Measurements from ENCODE around the gene SCAPER. TPM values are rescaled to one million over a fixed set of nuclear protein-coding genes. Genes with fewer than 3 reads are reported as not detected.
"Not testable (repeated sequence)": the region's sequence is repeated elsewhere in the genome, so short reads cannot be mapped to it uniquely, and the experiment has no call there.

SCAPER gene
- total and polyA plus RNA-seq, 4 donors = 3.3 to 18.0 (median 9.9) TPM

- Histone ChIP-seq H3K9ac (ENCODE audit: low read depth in 1 of 2, low read length in 2 of 2) (no peak overlapping the region), H3K27me3 (ENCODE audit: control insufficient read depth in 4 of 4, insufficient read depth in 4 of 4, low read length in 3 of 4) (no peaks in the 10 kb centered on the region), H3K4me1 (ENCODE audit: control insufficient read depth in 4 of 4, insufficient read depth in 4 of 4, low read length in 3 of 4) (no peaks in the 10 kb centered on the region), H3K4me3 (ENCODE audit: low read depth in 1 of 3, low read length in 3 of 3) (no peak overlapping the region), H3K27ac (ENCODE audit: low read depth in 1 of 2, low read length in 2 of 2) (no peak overlapping the region), H3K36me3 (ENCODE audit: control insufficient read depth in 4 of 4, insufficient read depth in 3 of 4, low read depth in 1 of 4, low read length in 3 of 4) (peaks cover 0 to 4% (median 0%) of the 10 kb centered on the region in 4 donors), H3K9me3 (ENCODE audit: control insufficient read depth in 4 of 4, low read length in 3 of 4) (no peaks in the 10 kb centered on the region)
- WGBS = 92% methylated on average over 1 of the region's 1 CpG
- no peak for TF ChIP-seq HNF4A (conservative IDR thresholded peaks at IDR 0.05)
- TF ChIP-seq JUND (IDR thresholded peaks at IDR 0.05) = no peak
- TF ChIP-seq RAD21 (IDR thresholded peaks at IDR 0.05) = no peak
- TF ChIP-seq ZBTB33 (IDR thresholded peaks at IDR 0.05) = no peak
- TF ChIP-seq FOXA2 (IDR thresholded peaks at IDR 0.05) = no peak
- TF ChIP-seq, protein P1, sequence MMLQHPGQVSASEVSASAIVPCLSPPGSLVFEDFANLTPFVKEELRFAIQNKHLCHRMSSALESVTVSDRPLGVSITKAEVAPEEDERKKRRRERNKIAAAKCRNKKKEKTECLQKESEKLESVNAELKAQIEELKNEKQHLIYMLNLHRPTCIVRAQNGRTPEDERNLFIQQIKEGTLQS (IDR thresholded peaks at IDR 0.05) = no peak
- TF ChIP-seq, protein P2, sequence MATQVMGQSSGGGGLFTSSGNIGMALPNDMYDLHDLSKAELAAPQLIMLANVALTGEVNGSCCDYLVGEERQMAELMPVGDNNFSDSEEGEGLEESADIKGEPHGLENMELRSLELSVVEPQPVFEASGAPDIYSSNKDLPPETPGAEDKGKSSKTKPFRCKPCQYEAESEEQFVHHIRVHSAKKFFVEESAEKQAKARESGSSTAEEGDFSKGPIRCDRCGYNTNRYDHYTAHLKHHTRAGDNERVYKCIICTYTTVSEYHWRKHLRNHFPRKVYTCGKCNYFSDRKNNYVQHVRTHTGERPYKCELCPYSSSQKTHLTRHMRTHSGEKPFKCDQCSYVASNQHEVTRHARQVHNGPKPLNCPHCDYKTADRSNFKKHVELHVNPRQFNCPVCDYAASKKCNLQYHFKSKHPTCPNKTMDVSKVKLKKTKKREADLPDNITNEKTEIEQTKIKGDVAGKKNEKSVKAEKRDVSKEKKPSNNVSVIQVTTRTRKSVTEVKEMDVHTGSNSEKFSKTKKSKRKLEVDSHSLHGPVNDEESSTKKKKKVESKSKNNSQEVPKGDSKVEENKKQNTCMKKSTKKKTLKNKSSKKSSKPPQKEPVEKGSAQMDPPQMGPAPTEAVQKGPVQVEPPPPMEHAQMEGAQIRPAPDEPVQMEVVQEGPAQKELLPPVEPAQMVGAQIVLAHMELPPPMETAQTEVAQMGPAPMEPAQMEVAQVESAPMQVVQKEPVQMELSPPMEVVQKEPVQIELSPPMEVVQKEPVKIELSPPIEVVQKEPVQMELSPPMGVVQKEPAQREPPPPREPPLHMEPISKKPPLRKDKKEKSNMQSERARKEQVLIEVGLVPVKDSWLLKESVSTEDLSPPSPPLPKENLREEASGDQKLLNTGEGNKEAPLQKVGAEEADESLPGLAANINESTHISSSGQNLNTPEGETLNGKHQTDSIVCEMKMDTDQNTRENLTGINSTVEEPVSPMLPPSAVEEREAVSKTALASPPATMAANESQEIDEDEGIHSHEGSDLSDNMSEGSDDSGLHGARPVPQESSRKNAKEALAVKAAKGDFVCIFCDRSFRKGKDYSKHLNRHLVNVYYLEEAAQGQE (IDR thresholded peaks at IDR 0.05) = no peak
- no peak for TF ChIP-seq YY1 (IDR thresholded peaks at IDR 0.05)
- TF ChIP-seq, protein P3, sequence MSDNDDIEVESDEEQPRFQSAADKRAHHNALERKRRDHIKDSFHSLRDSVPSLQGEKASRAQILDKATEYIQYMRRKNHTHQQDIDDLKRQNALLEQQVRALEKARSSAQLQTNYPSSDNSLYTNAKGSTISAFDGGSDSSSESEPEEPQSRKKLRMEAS (IDR thresholded peaks at IDR 0.05) = no peak
- TF ChIP-seq CTCF (IDR thresholded peaks at IDR 0.05; ENCODE audit: low read depth, low read length, missing input control) = no peak
- TF ChIP-seq SP1 (IDR thresholded peaks at IDR 0.05) = no peak
- no peak for TF ChIP-seq HNF4G (IDR thresholded peaks at IDR 0.05)
- no peak for DNase-seq (ENCODE audit: low spot score)
Measured at GRCh38 chr15:76432604-76433003, 472.5 kb downstream of the SCAPER start.

GRCh38 chr15:76431971-76432370, 473.2 kb downstream of the SCAPER start:
- Histone ChIP-seq H3K9me3 (ENCODE audit: control insufficient read depth in 4 of 4, low read length in 3 of 4) (no peaks in the 10 kb centered on the region), H3K9ac (ENCODE audit: low read depth in 1 of 2, low read length in 2 of 2) (no peak overlapping the region), H3K27me3 (ENCODE audit: control insufficient read depth in 4 of 4, insufficient read depth in 4 of 4, low read length in 3 of 4) (no peaks in the 10 kb centered on the region), H3K4me1 (ENCODE audit: control insufficient read depth in 4 of 4, insufficient read depth in 4 of 4, low read length in 3 of 4) (no peaks in the 10 kb centered on the region), H3K27ac (ENCODE audit: low read depth in 1 of 2, low read length in 2 of 2) (no peak overlapping the region), H3K36me3 (ENCODE audit: control insufficient read depth in 4 of 4, insufficient read depth in 3 of 4, low read depth in 1 of 4, low read length in 3 of 4) (peaks cover 0 to 4% (median 0%) of the 10 kb centered on the region in 4 donors), H3K4me3 (ENCODE audit: low read depth in 1 of 3, low read length in 3 of 3) (no peak overlapping the region)
- no peak for DNase-seq (ENCODE audit: low spot score)
- TF ChIP-seq RAD21 (IDR thresholded peaks at IDR 0.05) = no peak
- no peak for TF ChIP-seq FOXA2 (IDR thresholded peaks at IDR 0.05)
- TF ChIP-seq SP1 (IDR thresholded peaks at IDR 0.05) = no peak
- WGBS = 89% methylated on average over 4 of the region's 4 CpGs

GRCh38 chr15:76430711-76431110, 474.4 kb downstream of the SCAPER start:
- not testable (repeated sequence) for DNase-seq (ENCODE audit: low spot score); H3K9ac ChIP-seq (ENCODE audit: low read depth in 1 of 2, low read length in 2 of 2); H3K4me1 ChIP-seq (ENCODE audit: control insufficient read depth in 4 of 4, insufficient read depth in 4 of 4, low read length in 3 of 4); H3K4me3 ChIP-seq (ENCODE audit: low read depth in 1 of 3, low read length in 3 of 3); H3K27ac ChIP-seq (ENCODE audit: low read depth in 1 of 2, low read length in 2 of 2); H3K9me3 ChIP-seq (ENCODE audit: control insufficient read depth in 4 of 4, low read length in 3 of 4); H3K36me3 ChIP-seq (ENCODE audit: control insufficient read depth in 4 of 4, insufficient read depth in 3 of 4, low read depth in 1 of 4, low read length in 3 of 4); H3K27me3 ChIP-seq (ENCODE audit: control insufficient read depth in 4 of 4, insufficient read depth in 4 of 4, low read length in 3 of 4)
- WGBS = 97% methylated on average over 2 of the region's 2 CpGs
